GM18873 (cell line): ENCODE data around the gene SPRY1.

Experiments used
- ATAC-seq: cut with Tn5 transposase; IDR thresholded peaks from one replicate; pipeline ENCODE4 v1.9.1; 2021; ENCODE audit warnings: mild to moderate bottlenecking, moderate library complexity, moderate number of reproducible peaks; ENCODE audit not compliant: unreplicated experiment, low FRiP score

Gene SPRY1

DNA sequence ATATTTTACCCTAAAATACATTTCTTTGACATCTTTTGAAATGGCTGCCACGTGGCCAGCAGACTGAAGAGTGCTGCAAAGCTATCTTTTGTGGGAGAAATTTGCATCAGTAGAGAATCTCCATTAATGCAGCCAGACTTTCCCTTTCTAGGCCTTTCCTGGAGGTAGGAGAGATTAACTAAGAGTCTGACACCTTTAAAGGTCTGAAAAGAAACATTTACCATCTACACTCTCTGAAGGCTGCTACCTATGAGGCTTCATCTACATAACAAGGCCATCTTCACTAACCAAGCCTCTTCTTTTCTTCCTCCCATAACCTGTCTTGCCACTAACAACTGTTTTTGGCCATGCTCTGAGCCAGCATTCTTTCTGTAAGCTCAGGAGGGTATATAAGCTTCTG lies 17.8 kb upstream of the SPRY1 start:
- no peak for ATAC-seq

DNA sequence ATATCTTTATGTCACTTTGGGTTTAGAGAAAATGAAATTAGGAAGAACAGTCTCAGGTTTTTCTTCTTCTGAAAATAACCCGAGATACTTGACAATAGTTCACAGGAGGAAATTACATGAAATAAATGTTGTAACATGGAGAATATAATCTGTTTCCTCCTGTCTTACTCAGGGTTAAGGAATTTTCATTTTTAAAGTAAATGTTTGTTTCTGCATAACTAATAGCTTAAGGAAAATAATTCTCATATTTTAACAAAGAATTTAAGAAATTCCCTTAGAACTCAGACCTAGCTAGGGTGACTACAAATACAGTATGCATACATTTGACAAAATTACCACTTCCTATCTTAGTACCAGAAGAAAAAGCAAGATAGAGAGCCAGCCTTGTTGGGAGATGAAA lies 17.2 kb upstream of the SPRY1 start:
- ATAC-seq = no peak

DNA sequence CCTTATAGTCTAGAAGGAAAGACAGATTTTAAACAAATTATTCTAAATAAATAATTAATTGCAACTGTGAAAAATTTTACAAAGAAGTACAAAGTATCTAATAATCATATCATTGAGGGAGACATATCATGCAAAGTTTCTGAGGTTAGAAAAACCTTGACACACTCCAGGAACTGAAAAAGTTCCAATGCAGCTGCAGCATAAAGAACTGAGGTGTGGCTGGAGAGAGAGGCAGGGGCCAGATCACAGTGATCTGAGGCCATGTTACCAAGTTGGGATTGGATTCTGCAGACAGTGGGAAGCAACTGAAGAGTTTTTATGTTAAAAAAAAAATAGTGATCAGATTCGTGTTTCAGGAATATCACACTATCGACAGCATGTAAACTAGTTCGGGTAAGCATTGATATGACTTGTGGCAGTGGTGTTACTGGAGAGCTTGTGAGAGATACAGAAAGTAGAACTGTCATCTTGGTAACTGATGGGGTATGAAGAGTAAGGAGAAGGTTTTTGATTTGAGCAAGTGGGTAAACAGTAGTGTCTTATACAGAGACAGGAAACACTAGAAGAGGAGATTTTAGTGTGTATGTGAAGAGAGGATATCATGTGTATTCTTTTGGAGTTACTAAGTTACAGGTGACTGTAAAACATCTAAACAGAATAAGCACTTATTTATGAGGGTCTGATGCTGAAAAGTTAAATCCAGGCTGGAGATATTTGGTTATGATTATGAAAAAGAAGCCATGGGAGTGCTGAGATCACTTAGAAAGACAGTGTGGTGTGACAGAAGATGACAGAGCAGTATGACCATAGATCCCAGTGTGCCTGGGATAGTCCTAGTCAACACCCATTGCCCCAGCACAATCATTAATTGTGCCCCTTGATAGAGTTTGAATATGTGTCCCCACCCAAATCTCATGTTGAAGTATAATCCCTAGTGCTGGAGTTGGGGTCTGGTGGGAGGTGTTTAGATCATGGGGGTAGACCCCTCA lies 15.6 kb upstream of the SPRY1 start:
- ATAC-seq = peak; percentile 85

DNA sequence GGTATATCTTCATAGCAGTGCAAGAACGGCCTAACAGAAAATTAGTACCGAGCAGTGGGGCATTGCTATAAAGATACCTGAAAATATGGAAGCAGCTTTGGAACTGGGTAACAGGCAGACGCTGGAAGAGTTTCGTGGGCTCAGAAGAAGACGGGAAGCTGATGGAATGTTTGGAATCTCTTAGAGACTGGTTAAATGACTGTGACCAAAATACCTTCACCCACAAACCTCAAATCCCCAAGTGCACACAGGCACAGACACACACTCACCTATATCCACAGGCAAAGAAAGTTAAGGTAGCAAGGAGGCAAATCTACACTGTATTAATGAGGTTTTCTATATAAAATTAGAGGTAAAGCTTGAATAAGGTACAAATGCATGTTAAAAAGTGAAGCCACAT lies 14.6 kb upstream of the SPRY1 start:
- no peak for ATAC-seq

DNA sequence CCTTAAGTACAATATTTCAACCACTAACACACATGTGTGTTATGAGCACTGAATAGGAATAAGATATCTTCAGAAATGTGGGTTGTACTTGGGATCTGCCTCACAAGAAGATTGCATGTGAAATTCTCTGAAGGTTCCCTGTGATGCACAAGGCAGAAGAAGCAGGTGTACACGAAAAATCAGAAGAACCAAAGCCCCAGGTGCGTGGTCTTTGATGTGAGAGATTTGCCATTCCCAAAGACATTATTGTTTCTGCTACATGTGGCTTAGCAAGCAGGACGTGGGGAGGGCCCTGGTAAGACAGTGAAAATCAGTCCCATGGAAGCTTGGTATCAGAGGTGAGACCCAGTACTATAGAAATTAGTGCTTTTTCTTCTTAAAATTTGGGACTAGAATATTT lies 13.0 kb upstream of the SPRY1 start:
- ATAC-seq = no peak

DNA sequence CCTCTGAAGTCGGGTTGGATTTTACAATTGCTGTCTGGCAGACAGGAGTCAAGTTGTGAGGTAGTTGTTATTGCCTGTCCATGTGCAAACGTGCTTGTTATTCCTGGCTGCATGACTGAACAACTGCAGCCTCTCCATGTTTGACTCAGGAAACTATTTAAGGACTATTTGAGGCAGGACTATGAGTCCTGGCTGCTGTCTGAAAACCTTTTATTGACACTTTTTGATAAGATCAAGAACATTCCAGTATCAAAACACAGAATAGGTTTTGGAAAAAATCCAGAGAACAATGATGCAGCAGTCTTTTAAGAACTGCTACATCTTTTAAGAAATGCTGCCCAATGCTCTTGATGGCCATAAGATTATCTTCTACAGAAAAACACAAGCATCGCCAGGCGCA lies 10.0 kb upstream of the SPRY1 start:
- ATAC-seq = no peak

DNA sequence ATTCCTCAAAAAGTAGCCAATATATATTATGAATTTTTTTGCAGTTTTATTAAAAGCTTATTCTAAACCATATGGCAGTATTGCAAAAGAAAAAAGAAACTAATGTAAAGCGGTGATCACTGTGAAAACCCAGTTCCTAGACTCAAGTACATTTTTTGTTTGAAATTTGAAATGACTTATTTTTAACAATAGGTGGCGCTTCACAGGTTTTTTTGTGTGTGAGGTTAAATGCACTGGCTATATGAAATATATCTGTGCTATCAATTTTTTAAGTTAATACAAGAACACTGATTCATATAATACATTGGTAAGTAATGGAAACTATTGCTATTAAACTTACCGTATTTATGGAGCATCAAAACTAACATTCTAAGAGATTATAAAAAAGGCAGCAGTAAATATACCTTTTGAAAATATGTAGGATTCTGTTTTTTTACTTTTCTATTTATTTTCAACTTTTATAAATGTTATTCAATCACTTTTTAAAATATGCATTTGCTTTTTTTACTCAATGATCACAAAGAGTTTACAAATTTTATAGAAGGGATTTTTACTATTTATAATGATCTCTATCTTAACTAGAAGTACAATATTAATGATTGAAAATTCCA lies 5.6 kb upstream of the SPRY1 start:
- ATAC-seq = no peak

DNA sequence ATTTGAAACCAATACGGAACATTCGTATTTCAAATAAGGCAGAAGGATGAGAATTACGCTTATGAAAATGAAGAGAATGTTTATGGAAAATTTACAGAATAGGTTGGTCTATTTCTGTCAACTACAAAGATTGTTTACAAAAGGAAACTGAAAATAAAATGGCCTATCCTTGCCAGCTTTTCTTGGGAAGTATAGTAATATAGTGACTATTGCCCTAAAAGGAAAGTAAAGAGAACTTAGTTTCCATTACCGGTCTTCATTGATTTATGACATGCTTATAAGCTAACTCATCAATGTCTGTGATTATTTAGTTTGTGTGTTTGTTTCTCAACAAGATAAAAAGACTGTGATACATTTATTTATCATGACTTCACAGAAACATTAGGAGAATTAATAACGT lies 2.9 kb upstream of the SPRY1 start:
- no peak for ATAC-seq

DNA sequence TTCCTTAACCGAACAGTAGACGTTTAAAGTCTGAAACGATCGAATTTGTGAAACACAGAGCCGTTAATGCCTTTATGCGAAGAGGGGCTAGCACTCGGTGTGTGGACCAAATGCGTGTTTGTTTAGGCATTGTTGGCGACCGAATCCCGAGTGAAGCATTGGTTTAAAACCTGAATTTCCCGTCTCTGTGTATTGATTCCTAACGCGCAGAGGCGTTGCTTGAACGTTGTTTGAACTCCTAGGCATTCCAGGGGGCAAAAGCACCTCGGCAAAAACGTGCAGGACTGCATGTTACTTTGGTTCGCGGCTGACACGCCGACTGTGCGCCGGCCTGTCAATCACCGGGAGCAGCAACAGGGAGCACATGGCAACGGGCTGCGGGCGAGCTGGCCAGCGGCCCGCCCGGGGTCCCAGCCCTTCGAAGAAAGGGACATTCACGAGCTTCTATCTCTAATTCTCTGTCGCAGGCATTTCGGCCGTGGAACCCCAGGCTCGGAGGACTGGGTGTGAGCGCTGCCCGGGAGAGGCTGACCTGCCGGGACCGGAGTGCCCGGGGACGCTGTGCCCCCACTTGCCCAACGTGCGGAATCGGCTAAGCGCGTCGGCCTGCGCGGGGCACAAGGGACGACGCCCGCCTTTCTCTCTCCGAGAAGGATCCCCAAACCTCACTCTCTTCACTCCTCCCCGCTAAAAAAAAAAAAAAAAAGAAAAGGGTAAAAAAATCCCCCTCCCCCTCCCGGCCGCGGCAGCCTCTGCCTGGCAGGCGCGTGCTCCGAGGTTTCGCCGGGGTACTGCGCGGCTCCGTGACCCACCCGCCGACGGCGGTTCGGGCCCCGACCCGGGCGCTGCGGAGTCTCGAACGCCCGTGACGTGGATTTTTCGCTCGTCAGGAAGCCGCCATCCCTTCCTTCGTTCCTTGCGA lies 810 bp downstream of the SPRY1 start:
- no peak for ATAC-seq

DNA sequence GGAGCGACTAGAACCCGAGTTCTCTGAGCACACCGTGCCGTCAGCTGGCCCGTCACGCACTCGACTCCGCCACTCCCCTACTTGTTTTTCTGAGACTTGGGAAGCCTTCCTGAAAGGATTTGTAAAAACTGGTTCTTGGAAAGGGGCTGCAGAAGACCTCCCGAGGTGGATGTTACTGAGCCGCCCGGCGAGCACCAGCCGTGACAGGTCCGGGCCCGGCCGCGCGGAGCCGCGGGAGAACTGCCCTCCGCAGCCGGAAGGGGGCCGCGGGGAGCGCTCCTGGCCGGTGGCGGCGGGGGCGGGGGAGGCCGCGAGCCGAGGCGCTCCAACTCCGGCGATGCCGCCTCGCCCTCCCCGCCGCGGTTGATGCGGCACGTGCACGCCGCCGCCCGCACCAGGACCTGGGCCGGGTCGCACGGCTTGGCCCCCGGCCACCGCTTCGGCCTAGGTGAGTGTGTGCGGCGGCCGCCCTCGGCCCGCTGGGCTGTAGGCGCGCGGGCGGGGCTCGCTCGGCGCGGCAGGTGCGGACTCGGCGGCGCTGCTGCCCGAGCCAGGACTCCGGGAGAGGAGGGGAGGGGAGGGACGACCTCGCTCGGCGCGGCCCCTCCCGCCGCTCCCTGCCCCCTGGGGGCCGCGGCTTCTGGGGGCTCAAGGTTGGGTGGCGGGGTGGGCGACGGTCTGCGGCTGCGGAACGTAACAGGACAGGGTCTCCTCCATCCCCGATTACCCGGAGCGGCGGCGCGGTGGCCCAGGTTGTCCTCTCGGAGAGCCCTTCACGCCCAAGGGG lies 1.7 kb downstream of the SPRY1 start:
- peak; percentile 33 for ATAC-seq

DNA sequence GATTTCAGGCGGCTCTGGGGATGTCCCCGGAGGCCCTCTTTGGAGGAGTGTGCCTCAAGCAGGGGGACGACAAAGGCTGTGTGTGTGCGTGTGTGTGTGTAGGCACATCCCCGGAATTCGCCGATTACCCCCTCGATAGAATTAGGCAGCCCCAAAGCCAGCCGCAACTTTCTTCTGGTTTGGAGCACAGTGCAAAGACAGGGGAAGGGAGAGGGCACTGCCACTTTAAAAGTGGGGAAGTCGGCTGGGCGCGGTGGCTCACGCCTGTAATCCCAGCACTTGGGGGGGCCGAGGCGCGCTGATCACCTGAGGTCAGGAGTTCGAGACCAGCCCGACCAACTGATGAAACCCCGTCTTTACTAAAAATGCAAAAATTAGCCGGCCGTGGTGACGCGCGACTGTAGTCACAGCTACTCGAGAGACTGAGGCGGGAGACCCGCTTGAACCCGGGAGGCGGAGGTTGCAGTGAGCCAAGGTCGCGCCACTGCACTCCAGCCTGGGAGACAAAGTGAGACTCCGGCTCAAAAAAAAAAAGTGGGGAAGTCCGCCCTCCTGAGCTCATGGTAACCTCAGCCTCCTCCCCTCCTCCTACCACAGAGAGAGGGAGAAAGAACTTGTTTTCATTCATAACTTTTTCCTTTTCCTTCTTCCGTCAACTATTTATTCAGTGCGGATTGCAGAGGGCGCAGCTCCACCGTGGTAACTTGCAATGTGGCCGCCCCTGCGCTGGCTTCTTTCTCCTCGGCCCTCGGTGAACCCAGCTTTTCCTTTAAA lies 2.4 kb downstream of the SPRY1 start:
- ATAC-seq = no peak

DNA sequence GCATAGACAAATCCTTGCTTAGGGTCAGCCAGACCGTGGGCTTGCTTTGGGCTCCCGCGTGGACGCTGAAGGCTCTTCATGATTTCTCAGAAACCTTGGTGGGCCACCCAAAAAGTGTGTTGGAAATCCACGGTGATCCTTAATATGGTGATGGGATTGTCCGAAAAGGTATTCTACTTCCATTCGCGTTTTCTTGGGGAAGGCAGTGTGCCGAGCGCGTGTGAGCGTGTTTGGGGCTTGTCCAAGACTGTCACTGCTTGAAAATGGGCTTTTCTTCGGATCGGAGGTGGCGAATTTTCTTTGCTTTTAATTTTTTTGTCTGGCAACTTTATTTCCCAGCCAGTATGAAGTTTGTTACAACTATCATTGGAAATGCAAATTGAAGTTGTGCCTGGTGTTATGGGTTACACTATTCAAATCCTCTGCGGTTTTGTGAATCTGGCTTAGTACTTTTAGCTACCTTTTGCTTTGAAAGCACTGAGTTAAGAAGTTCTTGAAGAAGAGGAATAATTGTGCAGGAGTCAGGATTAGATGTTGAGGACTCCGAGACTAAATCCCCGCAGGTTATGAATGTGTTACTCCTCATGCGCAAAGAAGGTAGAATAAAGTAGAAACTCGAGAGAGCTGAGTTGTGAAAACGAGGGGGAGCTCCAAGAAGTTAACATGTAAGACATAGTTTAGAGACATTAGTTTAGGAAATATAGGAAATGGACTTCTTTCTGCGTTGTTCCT lies 3.2 kb downstream of the SPRY1 start:
- no peak for ATAC-seq

DNA sequence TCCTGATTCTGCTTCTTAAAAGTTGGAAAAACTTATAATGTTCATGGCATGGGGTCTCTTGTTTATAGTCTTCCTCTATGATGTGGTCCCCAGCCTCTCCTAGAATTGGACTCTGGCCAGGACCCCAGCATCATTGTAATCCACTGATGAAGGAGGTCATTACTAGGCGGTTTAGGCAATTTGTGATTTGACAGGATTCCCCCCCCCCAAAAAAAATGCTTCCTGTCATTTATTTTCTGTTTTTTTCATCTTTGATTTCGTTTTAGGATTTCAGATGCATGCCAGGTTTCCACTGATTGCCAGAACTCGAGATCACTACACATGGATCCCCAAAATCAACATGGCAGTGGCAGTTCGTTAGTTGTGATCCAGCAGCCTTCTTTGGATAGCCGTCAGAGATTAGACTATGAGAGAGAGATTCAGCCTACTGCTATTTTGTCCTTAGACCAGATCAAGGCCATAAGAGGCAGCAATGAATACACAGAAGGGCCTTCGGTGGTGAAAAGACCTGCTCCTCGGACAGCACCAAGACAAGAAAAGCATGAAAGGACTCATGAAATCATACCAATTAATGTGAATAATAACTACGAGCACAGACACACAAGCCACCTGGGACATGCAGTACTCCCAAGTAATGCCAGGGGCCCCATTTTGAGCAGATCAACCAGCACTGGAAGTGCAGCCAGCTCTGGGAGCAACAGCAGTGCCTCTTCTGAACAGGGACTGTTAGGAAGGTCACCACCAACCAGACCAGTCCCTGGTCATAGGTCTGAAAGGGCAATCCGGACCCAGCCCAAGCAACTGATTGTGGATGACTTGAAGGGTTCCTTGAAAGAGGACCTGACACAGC lies 4.9 kb downstream of the SPRY1 start:
- ATAC-seq = no peak

DNA sequence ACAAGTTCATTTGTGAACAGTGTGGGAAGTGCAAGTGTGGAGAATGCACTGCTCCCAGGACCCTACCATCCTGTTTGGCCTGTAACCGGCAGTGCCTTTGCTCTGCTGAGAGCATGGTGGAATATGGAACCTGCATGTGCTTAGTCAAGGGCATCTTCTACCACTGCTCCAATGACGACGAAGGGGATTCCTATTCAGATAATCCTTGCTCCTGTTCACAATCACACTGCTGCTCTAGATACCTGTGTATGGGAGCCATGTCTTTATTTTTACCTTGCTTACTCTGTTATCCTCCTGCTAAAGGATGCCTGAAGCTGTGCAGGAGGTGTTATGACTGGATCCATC lies 5.5 kb downstream of the SPRY1 start:
- ATAC-seq = no peak

DNA sequence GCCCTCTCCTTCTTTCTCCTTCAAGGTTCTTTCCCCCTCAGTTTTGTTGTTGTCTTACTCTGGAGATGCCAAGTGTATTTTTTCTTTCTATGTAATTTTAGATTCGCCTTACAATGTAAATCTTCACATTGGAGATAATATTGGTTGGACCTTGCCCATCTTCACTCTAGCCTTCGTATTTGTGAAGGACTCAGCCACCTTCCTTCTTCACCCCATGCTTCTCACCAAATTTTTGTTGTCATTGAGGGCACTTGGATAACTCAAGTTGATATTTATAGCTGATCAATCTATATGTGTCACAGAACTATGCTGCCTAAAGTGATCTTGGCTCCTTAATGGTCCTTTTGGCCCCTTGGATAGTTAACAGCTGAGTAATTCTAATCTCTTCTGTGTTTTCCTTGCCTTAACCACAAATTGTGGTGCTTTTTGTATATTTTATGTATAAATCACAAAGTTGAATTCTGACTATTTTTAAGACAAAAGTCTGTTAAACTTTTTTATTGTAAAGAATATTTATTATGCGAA lies 6.5 kb downstream of the SPRY1 start:
- ATAC-seq = no peak

DNA sequence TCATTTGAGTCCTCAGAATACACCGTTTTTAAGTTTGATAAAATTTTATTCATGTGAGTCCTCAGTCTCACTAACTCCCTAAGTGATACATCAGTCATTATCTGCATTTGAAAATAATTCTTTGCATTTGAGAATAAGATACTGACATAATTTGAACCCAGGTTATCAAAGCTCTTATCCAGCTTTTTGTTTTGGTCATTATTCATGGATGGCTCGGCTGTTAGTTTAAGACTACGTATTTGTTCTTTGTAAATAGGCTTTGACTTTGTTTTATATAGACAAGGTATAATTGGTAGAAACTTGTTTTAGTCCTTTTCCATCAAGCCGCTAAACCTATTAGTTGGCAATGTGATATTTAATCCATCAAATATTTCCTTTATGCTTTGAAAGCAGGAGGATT lies 7.9 kb downstream of the SPRY1 start:
- no peak for ATAC-seq

DNA sequence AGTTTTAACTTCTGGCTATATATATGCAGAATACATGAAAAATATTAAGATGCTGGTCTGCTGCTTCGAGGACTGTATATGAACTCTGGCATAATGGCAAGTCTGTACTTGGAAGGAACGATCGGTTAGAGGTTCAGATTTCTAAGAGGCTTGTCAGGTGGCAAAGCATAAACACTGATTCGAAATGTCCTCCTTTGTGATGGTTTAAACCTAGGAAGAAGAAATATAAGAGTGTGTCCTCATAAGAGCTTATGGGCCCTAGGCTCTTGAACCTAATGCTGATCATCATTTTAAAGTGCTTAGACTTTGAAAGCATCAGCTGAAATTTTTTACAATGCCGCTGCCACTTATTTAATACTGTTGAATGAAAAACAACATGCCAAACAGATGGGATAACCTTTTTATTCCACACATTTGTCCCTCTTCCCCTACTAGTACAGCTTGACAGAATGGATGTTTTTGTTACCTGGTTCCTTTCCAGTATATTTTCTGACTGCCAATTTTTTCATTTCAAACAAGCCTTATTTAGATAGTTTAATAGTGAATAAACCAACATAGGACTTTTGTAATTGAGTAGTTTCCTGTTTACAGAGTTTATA lies 8.8 kb downstream of the SPRY1 start:
- ATAC-seq = no peak
